ENCODE data around the gene ABHD16A. TPM values are rescaled to one million over a fixed set of nuclear protein-coding genes. Genes with fewer than 3 reads are reported as not detected.

Gene ABHD16A
- total RNA-seq, 6 donors from 2014 or later, result 42.1 to 62.5 (median 51.6) TPM

DNA sequence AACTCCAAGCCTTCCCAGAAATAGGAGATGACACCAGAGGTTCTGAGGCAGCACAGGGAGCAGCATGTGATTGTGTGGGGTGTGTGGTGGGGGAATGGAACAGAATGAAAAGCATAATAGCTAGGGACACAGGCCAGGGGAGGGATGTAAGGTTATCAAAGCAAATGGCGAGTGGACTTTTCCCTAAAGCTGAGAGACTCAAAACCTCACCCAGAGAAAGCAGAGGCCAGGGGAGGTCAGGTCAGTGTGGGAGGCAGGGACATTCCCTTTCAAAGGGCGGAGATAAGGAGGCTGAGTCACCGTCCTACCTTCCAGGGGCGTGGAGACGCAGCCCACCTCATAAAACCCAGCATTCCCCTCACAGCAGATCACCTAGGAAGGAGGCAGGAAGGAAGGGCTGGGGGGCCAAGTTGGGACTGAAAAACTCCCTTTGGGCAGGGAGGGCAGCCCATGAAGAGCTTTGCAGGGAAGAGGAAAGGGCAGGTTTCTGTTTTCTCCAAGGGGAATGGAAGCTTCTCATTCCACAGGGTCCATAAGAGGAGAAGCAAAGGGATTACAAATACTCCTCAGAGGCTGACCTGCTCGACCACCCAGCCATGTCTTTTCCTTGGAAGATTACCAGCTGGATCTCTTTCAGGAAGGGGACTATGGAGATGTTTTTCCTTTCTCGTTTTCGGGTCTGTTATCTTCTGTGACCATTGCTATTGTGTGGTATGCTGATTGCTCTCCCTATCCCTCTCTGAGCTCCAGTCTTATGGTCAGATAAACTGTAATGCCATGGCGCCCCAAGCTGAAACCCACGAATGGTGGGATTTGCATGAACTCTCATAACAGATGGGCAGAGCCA, 12.7 kb downstream of the ABHD16A start:
- 73 to 76% methylated on average over 10 of the region's 10 CpGs for WGBS, 2 donors
- peak overlapping the region in 1 of 4 donors; percentile 10 for H3K27ac ChIP-seq

DNA sequence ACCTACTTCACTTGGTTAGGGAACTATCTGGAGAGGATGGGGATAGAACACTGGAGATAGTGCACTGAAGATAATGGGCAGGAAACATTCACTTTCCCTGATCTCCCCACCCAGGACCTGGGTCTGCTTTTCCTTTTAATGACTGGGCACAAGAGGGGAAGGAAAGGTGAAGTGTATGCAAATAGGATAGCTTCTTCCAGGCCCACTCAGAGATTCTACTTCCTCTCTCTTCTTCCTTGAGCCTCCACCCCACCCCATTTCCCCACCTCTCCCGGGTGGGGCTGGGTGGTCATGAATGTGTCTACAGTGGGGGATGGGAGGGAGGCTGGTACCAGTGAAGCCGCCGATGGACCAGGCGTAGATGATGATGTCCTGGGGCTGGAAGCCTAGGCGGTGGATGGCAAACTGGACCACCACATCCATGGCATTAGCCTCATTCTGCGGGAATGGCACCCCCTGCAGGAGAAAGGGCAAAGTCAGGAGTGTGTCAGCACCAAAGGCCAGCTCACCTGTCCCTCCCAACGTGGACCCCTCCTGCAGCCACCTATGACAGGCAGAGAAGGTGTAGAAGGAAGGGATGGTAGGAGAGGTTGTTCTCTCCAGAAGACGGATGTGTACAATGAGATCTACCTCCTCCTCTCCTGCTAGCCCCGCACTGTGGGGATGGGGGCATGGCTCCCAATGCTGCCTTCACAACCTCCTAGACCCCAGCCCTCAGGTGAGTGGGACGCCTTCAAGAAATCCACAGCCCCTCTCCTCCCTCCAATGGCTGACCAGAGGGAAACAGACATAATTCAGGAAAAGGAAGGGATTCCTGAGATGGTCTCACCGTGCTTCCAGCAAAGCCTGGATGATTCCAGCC, 13.6 kb downstream of the ABHD16A start:
- no peak for DNase-seq
- H3K4me1 ChIP-seq, result no peaks in the 10 kb centered on the region
- TF ChIP-seq, protein P1, sequence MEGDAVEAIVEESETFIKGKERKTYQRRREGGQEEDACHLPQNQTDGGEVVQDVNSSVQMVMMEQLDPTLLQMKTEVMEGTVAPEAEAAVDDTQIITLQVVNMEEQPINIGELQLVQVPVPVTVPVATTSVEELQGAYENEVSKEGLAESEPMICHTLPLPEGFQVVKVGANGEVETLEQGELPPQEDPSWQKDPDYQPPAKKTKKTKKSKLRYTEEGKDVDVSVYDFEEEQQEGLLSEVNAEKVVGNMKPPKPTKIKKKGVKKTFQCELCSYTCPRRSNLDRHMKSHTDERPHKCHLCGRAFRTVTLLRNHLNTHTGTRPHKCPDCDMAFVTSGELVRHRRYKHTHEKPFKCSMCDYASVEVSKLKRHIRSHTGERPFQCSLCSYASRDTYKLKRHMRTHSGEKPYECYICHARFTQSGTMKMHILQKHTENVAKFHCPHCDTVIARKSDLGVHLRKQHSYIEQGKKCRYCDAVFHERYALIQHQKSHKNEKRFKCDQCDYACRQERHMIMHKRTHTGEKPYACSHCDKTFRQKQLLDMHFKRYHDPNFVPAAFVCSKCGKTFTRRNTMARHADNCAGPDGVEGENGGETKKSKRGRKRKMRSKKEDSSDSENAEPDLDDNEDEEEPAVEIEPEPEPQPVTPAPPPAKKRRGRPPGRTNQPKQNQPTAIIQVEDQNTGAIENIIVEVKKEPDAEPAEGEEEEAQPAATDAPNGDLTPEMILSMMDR (IDR thresholded peaks at IDR 0.05), result peak in 2 of 6 experiments; percentile 9 to 11
- TF ChIP-seq EP300 (IDR thresholded peaks at IDR 0.05) (no peak), POLR2A (IDR thresholded peaks at IDR 0.05) (no peak), POLR2AphosphoS5 (IDR thresholded peaks at IDR 0.05) (no peak)
- no peaks in the 10 kb centered on the region for H3K9me3 ChIP-seq
- 66 to 75% methylated on average over 7 to 11 of the region's 11 CpGs for WGBS, 2 donors
- no peak overlapping the region for H3K27ac ChIP-seq
- ATAC-seq (ENCODE audit: low FRiP score in 2 of 2), result no peak
- H3K36me3 ChIP-seq, result peaks cover 17 to 94% (median 75%) of the 10 kb centered on the region in 4 donors
- H3K27me3 ChIP-seq, result no peaks in the 10 kb centered on the region
- no peak overlapping the region for H3K4me3 ChIP-seq

More for the DNA sequence above, 12.7 kb downstream of the ABHD16A start:
- Histone ChIP-seq H3K4me3 (no peak overlapping the region), H3K27me3 (no peaks in the 10 kb centered on the region), H3K36me3 (peaks cover 21 to 99% (median 84%) of the 10 kb centered on the region in 4 donors), H3K9me3 (no peaks in the 10 kb centered on the region), H3K4me1 (no peaks in the 10 kb centered on the region)
- ATAC-seq (ENCODE audit: low FRiP score in 2 of 2) (no peak), DNase-seq (no peak)
- TF ChIP-seq, protein P1 (IDR thresholded peaks at IDR 0.05), result no peak
- no peak for TF ChIP-seq POLR2A (IDR thresholded peaks at IDR 0.05)
- no peak for TF ChIP-seq POLR2AphosphoS5 (IDR thresholded peaks at IDR 0.05)
- no peak for TF ChIP-seq EP300 (IDR thresholded peaks at IDR 0.05)

DNA sequence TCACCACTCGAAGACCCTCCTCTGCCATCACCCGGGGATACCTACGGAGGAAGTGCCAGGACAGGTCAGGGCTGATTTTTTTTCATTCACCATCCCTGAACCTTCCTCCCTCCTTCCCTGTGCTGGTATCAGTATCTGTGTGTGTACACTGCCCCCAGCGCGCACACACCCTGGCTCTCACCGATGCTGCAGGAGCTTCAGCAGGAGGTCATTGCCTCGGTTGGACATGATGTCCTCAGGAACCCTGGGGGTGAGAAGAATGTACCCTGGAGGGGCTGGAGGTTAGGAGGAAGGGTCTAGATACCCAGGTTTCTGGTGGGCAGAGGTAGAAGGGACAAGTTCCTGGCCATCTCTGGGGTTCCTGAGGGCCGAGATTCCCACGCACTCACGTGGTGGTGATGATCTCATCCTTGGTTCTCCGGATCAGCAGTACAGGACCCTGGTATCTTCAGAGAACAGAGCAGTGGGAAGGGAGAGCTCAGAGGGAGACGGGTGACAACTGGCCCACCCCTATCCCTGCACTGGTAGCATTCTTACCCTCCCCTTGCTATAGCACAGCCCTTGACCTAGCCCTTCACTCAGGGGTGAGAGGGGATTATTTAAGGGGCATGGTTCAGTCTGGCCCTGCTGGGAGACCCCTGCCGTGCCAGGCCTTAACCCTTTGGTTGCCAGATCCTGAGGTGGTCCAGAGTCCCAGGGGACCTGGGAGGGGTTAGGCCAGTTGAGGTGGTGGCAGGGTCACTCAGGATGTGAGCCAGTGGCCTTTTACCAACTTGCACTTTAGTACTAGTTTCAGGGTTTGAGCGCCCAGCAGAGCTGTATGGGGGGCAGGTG, 15.0 kb downstream of the ABHD16A start:
- Histone ChIP-seq H3K27ac (no peak overlapping the region), H3K36me3 (peaks cover 15 to 86% (median 66%) of the 10 kb centered on the region in 4 donors), H3K4me3 (no peak overlapping the region), H3K9me3 (no peaks in the 10 kb centered on the region), H3K4me1 (no peaks in the 10 kb centered on the region), H3K27me3 (no peaks in the 10 kb centered on the region)
- 85 to 87% methylated on average over 13 to 14 of the region's 14 CpGs for WGBS, 2 donors
- TF ChIP-seq EP300 (IDR thresholded peaks at IDR 0.05) (no peak), POLR2AphosphoS5 (IDR thresholded peaks at IDR 0.05) (no peak), POLR2A (IDR thresholded peaks at IDR 0.05) (no peak)
- TF ChIP-seq, protein P1 (IDR thresholded peaks at IDR 0.05), result no peak
- ATAC-seq (ENCODE audit: low FRiP score in 2 of 2) (no peak), DNase-seq (no peak)

DNA sequence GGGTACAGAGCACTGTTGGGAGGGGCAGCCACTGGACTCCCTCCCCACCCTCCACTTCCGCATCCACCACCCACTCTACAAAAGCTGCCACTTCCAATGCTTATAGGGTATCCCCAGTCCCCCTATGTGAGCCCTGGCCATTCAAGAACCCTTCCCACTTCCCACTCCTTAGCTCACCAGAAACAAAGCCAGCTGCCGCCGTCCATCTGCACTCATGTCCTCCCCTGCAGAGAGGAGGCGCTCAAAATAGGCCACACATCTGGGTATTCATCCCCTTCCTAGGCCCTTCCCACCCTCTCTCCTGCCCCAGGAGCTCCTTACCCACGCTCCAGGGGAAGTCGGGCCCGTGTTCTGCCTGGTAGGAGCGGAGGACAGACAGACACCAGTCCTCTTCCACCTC, 15.8 kb downstream of the ABHD16A start:
- DNase-seq (no peak), ATAC-seq (ENCODE audit: low FRiP score in 2 of 2) (no peak)
- Histone ChIP-seq H3K4me1 (no peaks in the 10 kb centered on the region), H3K36me3 (peaks cover 12 to 78% (median 59%) of the 10 kb centered on the region in 4 donors), H3K27ac (no peak overlapping the region), H3K4me3 (no peak overlapping the region), H3K9me3 (no peaks in the 10 kb centered on the region), H3K27me3 (no peaks in the 10 kb centered on the region)
- 88 to 93% methylated on average over 8 of the region's 8 CpGs for WGBS, 2 donors
- TF ChIP-seq POLR2A (IDR thresholded peaks at IDR 0.05) (no peak), EP300 (IDR thresholded peaks at IDR 0.05) (no peak), POLR2AphosphoS5 (IDR thresholded peaks at IDR 0.05) (no peak)
- TF ChIP-seq, protein P1 (IDR thresholded peaks at IDR 0.05), result no peak

Measured in upper lobe of left lung (tissue), 6 donors.